Astrocyte (in vitro differentiated cells and primary cell): ENCODE measurements around the gene MED15. TPM values are rescaled to one million over a fixed set of nuclear protein-coding genes. Genes with fewer than 3 reads are reported as not detected.

Experiments
- DNase-seq: peaks from one replicate; pipeline ENCODE4 v3.0.0-alpha.2; 2010; ENCODE audit warnings: low read depth
- FAIRE-seq: peaks from 2 replicates; lab custom pipeline; 2011; peaks lifted over from hg19 to GRCh38; lab: Jason Lieb, UNC
- H2AFZ ChIP-seq: 2 replicates; pipeline ENCODE4 v1.6.0; 2012; ENCODE audit warnings: low read depth, low read length, inconsistent platforms
- H3K27ac ChIP-seq: 2 replicates; pipeline ENCODE4 v1.5.1; 2011; ENCODE audit warnings: low read depth, low read length, inconsistent platforms
- H3K27me3 ChIP-seq: 2 replicates; pipeline ENCODE4 v1.6.0; 2011; ENCODE audit warnings: low read length, inconsistent platforms; ENCODE audit not compliant: insufficient read depth
- H3K36me3 ChIP-seq: 2 replicates; pipeline ENCODE4 v1.5.1; 2011; ENCODE audit warnings: low read length, inconsistent platforms; ENCODE audit not compliant: insufficient read depth
- H3K4me1 ChIP-seq: 2 replicates; pipeline ENCODE4 v1.5.1; 2011; ENCODE audit warnings: low read length, inconsistent platforms; ENCODE audit not compliant: insufficient read depth
- H3K4me2 ChIP-seq: 2 replicates; pipeline ENCODE4 v1.6.0; 2012; ENCODE audit warnings: low read length, inconsistent platforms
- H3K4me3 ChIP-seq: 2 replicates; pipeline ENCODE4 v1.5.1; 2011; ENCODE audit warnings: low read depth, mild to moderate bottlenecking, low read length, inconsistent platforms; ENCODE audit not compliant: insufficient read depth
- H3K79me2 ChIP-seq: 2 replicates; pipeline ENCODE4 v1.6.0; 2012; ENCODE audit warnings: mild to moderate bottlenecking, low read length, inconsistent platforms; ENCODE audit not compliant: insufficient read depth
- H3K9ac ChIP-seq: 2 replicates; pipeline ENCODE4 v1.6.0; 2012; ENCODE audit warnings: mild to moderate bottlenecking, low read length, inconsistent platforms
- H3K9me3 ChIP-seq: 2 replicates; pipeline ENCODE4 v1.5.1; 2012; ENCODE audit warnings: low read depth, mild to moderate bottlenecking, low read length, inconsistent platforms; ENCODE audit not compliant: insufficient read depth
- H4K20me1 ChIP-seq: 2 replicates; pipeline ENCODE4 v1.6.0; 2012; ENCODE audit warnings: low read length, inconsistent platforms; ENCODE audit not compliant: insufficient read depth
- H3K27ac Mint-ChIP-seq: one replicate; pipeline ENCODE4 v1.8.0; 2021; ENCODE audit warnings: mild to moderate bottlenecking, mixed read lengths; ENCODE audit not compliant: unreplicated experiment
- H3K27me3 Mint-ChIP-seq: one replicate; pipeline ENCODE4 v1.8.0; 2021; ENCODE audit warnings: low read depth, mixed read lengths; ENCODE audit not compliant: unreplicated experiment
- H3K36me3 Mint-ChIP-seq: one replicate; pipeline ENCODE4 v1.8.0; 2021; ENCODE audit warnings: low read depth, mixed read lengths; ENCODE audit not compliant: unreplicated experiment
- H3K4me1 Mint-ChIP-seq: one replicate; pipeline ENCODE4 v1.8.0; 2021; ENCODE audit warnings: low read depth, mixed read lengths; ENCODE audit not compliant: unreplicated experiment
- H3K4me3 Mint-ChIP-seq: one replicate; pipeline ENCODE4 v1.8.0; 2021; ENCODE audit warnings: mild to moderate bottlenecking, moderate library complexity, mixed read lengths; ENCODE audit not compliant: unreplicated experiment
- H3K9me3 Mint-ChIP-seq: one replicate; pipeline ENCODE4 v1.8.0; 2021; ENCODE audit warnings: mild to moderate bottlenecking, mixed read lengths; ENCODE audit not compliant: unreplicated experiment
- EZH2 ChIP-seq: IDR thresholded peaks from 2 replicates; pipeline ENCODE4 v1.6.1; 2012; ENCODE audit warnings: mild to moderate bottlenecking, low read length, inconsistent platforms; ENCODE audit not compliant: insufficient read depth
- total RNA-seq: library from RNA; stranded (reverse); gene quantifications from 2 replicates; pipeline ENCODE4 v1.2.1, GENCODE V29; 2021
- TF ChIP-seq, protein P1 (sequence below): IDR thresholded peaks from 2 replicates; pipeline ENCODE4 v1.5.1; 2011; ENCODE audit warnings: low read depth, mild to moderate bottlenecking, inconsistent platforms, low read length, moderate library complexity; ENCODE audit not compliant: insufficient read depth

The MED15 gene
- total RNA-seq, 1 donor from 2014 or later = 153 TPM

DNA sequence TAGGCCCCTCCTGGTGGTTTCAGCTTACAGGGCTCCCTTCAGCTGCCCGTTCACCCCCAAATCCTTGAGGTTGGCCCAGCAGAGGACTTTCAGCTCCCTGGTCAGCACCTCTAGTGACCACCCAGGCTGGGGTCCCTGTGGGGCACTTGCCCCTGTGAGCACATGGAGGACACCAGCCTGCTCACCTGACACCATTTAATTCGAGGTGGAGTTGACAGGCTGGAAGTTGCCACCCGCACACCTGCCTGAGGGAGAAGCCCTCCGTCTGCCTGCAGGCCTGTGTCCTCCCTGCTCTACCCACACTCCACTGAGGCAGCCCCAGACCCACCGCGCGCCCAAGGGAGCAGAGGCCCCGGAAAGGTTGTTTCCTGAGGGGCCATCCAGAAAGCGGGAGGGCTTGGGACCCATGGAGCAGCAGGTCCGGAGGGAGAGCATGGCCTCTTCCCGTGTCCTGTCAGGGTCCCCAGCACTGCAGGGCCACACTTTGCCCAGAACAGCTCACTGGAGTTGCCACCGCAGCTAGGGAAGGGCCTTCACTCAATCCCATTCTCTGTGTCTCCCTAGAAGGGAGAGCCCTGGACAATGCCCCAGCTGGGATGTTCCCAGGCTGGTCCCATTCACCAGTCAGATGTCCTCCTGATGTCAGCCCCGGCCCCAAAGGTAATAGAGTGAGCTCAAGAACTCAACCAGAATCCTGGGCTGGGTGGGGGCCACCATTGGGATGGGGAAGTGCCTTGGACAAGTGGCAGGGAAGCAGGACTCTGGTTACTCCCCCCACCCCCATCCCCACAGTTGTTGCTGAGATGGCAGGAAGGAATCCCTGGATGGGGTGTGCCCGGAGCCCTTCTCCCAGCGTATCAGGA is 82.4 kb downstream of the MED15 start:
- H3K27ac ChIP-seq = no peak overlapping the region
- peaks cover 12% of the 10 kb centered on the region for H3K36me3 ChIP-seq
- peaks cover 3% of the 10 kb centered on the region for H3K27me3 Mint-ChIP-seq
- H3K4me3 Mint-ChIP-seq = no peak overlapping the region
- FAIRE-seq (no peak), DNase-seq (no peak)
- no peak overlapping the region for H3K9ac ChIP-seq
- no peaks in the 10 kb centered on the region for H3K79me2 ChIP-seq
- no peak overlapping the region for H3K4me3 ChIP-seq
- peaks cover 3% of the 10 kb centered on the region for H3K4me1 Mint-ChIP-seq
- no peaks in the 10 kb centered on the region for H3K36me3 Mint-ChIP-seq
- no peak for TF ChIP-seq EZH2
- TF ChIP-seq, protein P1, sequence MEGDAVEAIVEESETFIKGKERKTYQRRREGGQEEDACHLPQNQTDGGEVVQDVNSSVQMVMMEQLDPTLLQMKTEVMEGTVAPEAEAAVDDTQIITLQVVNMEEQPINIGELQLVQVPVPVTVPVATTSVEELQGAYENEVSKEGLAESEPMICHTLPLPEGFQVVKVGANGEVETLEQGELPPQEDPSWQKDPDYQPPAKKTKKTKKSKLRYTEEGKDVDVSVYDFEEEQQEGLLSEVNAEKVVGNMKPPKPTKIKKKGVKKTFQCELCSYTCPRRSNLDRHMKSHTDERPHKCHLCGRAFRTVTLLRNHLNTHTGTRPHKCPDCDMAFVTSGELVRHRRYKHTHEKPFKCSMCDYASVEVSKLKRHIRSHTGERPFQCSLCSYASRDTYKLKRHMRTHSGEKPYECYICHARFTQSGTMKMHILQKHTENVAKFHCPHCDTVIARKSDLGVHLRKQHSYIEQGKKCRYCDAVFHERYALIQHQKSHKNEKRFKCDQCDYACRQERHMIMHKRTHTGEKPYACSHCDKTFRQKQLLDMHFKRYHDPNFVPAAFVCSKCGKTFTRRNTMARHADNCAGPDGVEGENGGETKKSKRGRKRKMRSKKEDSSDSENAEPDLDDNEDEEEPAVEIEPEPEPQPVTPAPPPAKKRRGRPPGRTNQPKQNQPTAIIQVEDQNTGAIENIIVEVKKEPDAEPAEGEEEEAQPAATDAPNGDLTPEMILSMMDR = no peak
- H3K27me3 ChIP-seq = no peaks in the 10 kb centered on the region
- H2AFZ ChIP-seq = no peak overlapping the region
- no peaks in the 10 kb centered on the region for H3K9me3 Mint-ChIP-seq
- no peaks in the 10 kb centered on the region for H3K9me3 ChIP-seq
- H3K4me2 ChIP-seq = no peak overlapping the region
- no peaks in the 10 kb centered on the region for H3K4me1 ChIP-seq
- peaks cover 27% of the 10 kb centered on the region for H4K20me1 ChIP-seq
- no peak overlapping the region for H3K27ac Mint-ChIP-seq

DNA sequence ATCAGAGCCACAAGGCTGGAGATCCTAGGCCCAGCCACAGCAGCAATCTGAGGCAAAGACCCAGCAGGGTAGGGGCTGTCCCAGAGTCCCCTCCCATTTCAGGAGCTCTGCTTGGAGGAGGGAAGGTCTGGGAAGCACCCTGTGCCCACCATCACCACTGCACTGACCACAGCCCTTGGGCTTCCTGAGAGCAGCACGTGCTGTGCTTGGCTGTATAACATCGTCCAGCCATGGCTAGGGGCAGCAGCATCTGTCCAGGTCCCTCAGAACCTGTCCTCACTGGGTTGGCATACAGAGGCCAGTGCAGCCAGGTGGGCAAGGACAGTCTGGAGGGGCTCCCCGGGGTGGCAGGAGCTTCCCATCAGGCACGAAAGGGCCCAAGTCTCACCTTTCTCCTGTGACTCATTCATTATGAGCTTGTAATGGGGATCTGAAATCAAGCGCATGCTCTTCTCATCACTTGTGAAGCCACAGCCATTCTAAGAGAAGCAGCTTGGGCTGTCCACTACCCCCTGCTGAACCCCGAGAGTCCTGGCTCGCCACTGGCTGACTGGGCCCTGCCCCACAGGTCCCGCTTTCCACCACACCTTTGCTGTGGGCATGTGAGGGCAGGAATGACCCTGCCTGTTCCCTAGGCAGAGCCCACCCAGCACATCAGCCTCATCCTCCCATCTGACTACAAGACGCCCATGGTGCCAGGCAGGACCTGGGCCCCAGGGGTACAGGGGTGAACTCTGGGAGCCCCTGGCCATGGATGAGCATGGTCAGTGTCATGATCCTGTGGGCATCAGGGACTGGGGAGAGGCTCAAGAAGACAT is 83.3 kb downstream of the MED15 start:
- H3K27me3 Mint-ChIP-seq = peaks cover 3% of the 10 kb centered on the region
- no peaks in the 10 kb centered on the region for H3K9me3 Mint-ChIP-seq
- no peaks in the 10 kb centered on the region for H3K36me3 Mint-ChIP-seq
- no peak overlapping the region for H3K4me2 ChIP-seq
- H4K20me1 ChIP-seq = peaks cover 19% of the 10 kb centered on the region
- no peak overlapping the region for H3K4me3 ChIP-seq
- H3K27ac ChIP-seq = no peak overlapping the region
- TF ChIP-seq EZH2 = no peak
- TF ChIP-seq, protein P1 = no peak
- H3K36me3 ChIP-seq = peaks cover 6% of the 10 kb centered on the region
- FAIRE-seq = no peak
- no peak overlapping the region for H2AFZ ChIP-seq
- H3K27me3 ChIP-seq = no peaks in the 10 kb centered on the region
- H3K27ac Mint-ChIP-seq = no peak overlapping the region
- no peak overlapping the region for H3K4me3 Mint-ChIP-seq
- H3K79me2 ChIP-seq = no peaks in the 10 kb centered on the region
- DNase-seq = no peak
- H3K9me3 ChIP-seq = no peaks in the 10 kb centered on the region
- peaks cover 3% of the 10 kb centered on the region for H3K4me1 Mint-ChIP-seq
- no peak overlapping the region for H3K9ac ChIP-seq
- no peaks in the 10 kb centered on the region for H3K4me1 ChIP-seq
